Retinal pigment epithelial cell (primary cell): Measurements from ENCODE around the gene MGME1.

Experiments used
- DNase-seq: peaks from one replicate; pipeline ENCODE4 v3.0.0-alpha.2; 2010; ENCODE audit warnings: low read depth
- H3K4me3 ChIP-seq: 2 replicates; pipeline ENCODE4 v1.5.1; 2011; ENCODE audit warnings: mild to moderate bottlenecking, low read length, control low read depth, moderate library complexity
- CTCF ChIP-seq: conservative IDR thresholded peaks from 2 replicates; pipeline ENCODE4 v1.5.1; 2011; ENCODE audit warnings: low read depth, low read length, control low read depth, inconsistent platforms

The MGME1 gene

GRCh38 chr20:17985388-17986018 is 16.7 kb downstream of the MGME1 start:
- no peak for TF ChIP-seq CTCF
- H3K4me3 ChIP-seq = no peak overlapping the region
- no peak for DNase-seq

- no peak for TF ChIP-seq CTCF
Measured at GRCh38 chr20:17987988-17988387, 19.2 kb downstream of the MGME1 start.

GRCh38 chr20:17990278-17990972 is 21.6 kb downstream of the MGME1 start:
- no peak for TF ChIP-seq CTCF
- H3K4me3 ChIP-seq = no peak overlapping the region
- no peak for DNase-seq

More at GRCh38 chr20:17987988-17988387, 19.2 kb downstream of the MGME1 start:
- no peak for DNase-seq
- H3K4me3 ChIP-seq = no peak overlapping the region

GRCh38 chr20:17992224-17992637 is 23.4 kb downstream of the MGME1 start:
- no peak overlapping the region for H3K4me3 ChIP-seq
- TF ChIP-seq CTCF = no peak
- DNase-seq = no peak

GRCh38 chr20:17992847-17993513 is 24.2 kb downstream of the MGME1 start:
- no peak for TF ChIP-seq CTCF
- no peak for DNase-seq
- no peak overlapping the region for H3K4me3 ChIP-seq

GRCh38 chr20:17993546-17993945 is 24.7 kb downstream of the MGME1 start:
- no peak overlapping the region for H3K4me3 ChIP-seq
- no peak for DNase-seq
- no peak for TF ChIP-seq CTCF
